GM19351 (cell line): ENCODE data around the gene FBXL14.

ENCODE experiments used
- ATAC-seq: cut with Tn5 transposase; IDR thresholded peaks from one replicate; pipeline ENCODE4 v1.9.1; 2021; ENCODE audit warnings: mild to moderate bottlenecking, moderate library complexity; ENCODE audit not compliant: unreplicated experiment

FBXL14 gene

DNA sequence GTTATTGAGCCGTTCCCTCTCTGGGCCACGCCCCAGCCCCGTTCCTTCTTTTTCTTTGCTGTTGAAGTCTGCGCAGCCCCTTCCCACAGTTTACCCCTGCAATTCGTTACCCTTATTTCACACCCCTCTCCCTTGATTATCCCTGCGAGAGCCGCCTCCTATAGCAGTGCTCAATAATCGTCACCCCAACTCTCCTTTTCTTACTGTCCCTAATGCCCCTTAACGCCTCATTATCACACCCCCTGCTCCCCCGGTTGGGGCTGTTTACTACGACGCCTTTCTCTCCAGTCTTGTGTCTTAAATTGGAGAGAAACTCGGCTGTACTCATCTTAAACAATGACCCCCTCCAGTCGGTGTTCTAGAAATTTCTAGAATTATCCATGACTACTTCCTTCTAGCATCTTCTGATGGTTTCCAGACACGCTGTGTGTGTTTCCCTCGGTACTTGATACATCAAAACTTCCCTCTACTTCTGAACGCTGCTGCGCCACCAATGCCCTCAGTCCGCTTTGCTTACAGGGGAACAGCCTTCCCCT, 713 bp upstream of the FBXL14 start:
- ATAC-seq, result no peak

DNA sequence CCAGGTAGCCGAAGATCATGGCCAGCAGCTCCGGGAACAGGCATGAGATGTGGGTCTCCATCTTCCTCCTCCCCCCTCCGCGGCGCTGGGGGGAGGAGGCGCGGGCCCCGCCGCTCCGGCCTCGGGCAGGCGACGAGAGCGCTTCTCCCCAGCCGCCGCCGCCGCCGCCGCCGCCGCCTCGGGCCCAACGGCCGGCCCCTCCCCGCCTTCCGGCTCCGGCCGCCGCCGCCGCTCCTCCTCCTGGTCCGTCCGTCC, 448 bp downstream of the FBXL14 start:
- peak; percentile 43 for ATAC-seq

DNA sequence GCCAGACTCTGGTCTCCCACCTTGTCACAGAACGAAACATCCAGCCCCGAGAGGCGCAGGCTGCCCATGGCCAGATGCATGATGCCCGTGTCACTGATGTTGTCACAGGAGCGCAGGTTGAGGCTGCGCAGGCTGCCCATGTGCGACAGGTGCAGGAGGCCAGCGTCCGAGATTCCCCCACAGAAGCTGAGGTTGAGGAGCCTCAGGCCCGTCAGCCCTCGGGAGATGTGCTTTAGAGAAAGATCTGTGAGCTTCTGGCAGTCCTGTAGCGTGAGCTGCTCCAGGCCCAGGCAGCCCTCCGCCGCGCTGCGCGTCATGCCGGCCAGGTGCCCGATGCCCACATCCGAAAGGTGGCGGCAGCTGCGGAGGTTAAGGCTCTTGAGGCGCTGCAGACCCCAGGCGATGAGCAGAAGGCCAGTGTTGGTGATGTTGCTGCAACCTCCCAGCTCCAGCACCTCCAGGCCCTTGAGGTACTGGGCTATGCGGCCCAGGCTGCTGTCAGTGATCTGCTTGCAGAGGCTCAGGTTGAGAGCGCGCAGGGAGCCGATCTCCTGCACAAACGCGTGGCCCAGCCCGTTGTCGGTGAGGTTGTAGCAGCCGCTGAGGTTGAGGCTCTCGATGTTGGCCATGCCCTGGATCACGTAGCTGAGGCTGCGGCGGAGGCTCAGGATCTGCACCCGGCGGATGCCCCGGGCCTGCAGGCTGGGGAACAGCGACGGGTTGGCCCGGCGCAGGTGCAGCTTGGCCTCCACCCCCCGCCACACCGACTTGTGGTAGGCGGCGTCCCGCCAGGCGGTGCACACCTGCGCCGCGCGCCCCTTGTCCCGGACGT, 991 bp downstream of the FBXL14 start:
- peak; percentile 29 for ATAC-seq

- peak; percentile 31 for ATAC-seq
Observed at GRCh38 chr12:1592444-1593173, 1.8 kb downstream of the FBXL14 start.

GRCh38 chr12:1591543-1591942, 2.8 kb downstream of the FBXL14 start:
- no peak for ATAC-seq

DNA sequence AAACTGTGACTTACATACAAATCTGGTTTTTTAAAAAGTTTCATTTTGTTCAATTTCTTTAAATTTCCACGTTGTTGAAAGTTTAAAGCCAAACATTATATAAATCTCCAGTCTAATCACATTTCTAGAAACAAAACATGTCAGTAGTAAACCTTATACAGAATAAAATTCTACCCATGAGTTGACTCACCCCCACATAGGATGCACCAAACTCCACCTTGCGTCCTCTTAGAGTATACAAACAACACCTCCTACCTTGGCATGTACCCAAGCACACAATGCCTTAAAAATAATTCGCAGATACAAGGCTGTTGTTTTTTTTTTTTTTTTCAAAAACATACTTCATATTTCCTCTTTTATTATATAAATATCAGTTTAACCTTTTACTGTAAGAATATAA, 3.3 kb downstream of the FBXL14 start:
- ATAC-seq, result no peak

GRCh38 chr12:1590221-1590979, 4.0 kb downstream of the FBXL14 start:
- no peak for ATAC-seq

GRCh38 chr12:1588575-1588947, 5.8 kb downstream of the FBXL14 start:
- no peak for ATAC-seq

GRCh38 chr12:1587927-1588574, 6.3 kb downstream of the FBXL14 start:
- no peak for ATAC-seq

DNA sequence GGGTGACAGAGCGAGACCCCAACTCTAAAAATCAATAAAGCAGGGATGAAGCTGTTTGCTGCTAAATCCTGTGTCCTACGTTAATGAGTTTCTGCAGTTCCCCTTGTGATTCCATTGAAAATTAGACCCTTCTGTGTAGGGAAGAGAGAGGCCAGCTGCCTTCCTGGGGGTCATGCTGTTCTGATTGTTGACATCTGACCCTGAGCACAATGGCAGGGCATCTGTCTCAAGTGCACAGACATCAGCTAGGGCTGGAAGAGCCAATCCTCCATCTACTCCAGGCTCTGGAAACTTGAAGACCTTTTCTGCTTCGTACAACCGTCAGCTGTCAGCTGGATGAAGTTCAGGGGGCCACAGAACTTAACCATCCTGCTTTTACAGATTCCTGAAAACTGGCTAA, 10.1 kb downstream of the FBXL14 start:
- no peak for ATAC-seq

DNA sequence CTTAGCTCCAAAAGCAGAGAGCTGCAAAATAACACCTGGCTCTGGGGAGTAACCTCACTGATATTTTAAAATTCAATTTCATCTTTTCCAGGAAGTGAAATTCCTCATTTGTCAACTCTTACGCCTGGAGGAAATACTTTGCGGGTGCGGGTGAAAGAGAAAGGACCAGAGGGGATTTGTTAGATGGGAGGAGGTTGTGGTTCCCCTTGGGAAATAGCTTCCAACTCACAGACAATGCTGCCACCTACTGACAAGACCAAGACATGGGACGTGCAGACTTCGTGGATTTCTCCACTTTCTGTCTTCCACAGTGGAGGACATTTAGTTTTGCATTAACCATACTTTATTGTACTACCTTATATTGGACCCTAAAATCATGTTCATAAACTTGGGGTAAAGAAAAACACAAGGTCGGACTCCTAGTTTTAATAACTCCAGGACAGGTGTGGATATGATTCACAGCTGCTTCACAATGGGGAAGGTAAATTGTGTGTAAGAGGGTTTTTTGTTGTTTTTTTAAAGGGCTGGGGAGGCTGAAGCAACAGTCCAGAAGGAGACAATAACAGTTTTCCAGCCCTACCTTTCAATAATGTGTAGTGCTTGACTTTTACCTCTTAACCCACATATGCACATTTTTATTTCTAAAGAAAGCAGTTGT, 10.8 kb downstream of the FBXL14 start:
- ATAC-seq, result no peak

DNA sequence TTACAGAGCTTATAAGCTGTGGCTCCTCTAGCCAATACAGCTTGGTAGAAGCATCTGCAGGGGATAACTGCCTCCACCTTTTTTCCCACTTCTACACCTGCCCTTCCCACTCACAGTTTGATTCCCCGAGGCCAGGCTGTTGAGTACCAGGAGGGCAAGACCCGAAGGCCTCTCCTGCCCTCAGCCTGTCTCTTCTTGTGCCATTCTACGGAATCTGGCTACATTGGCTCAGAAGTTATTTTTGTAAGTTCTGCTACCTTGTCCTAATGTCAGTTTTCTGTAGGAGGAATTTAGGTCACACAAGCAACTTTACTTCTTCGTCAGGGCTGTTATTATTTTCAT, 11.7 kb downstream of the FBXL14 start:
- ATAC-seq, result no peak

GRCh38 chr12:1581973-1582708, 12.2 kb downstream of the FBXL14 start:
- ATAC-seq, result no peak

DNA sequence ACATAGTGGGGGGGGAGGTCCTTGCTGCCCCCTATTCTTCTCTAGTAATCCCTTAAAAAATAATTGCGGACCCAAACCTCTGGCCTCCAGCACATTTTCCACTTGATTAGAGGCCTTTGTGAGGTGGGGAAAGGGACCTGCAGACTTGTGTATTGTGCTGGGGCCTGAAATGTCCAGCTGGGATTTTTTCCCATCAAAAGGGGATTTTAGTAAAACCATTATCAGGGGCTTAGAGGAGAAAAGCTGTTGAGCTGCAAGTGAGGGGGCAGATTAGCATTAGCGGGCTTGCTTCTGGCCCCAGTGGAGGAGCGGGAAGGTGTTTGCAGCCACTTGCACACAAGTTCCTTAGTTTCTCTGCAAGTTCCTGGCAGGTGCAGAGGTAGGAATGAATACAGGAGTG, 13.9 kb downstream of the FBXL14 start:
- no peak for ATAC-seq

DNA sequence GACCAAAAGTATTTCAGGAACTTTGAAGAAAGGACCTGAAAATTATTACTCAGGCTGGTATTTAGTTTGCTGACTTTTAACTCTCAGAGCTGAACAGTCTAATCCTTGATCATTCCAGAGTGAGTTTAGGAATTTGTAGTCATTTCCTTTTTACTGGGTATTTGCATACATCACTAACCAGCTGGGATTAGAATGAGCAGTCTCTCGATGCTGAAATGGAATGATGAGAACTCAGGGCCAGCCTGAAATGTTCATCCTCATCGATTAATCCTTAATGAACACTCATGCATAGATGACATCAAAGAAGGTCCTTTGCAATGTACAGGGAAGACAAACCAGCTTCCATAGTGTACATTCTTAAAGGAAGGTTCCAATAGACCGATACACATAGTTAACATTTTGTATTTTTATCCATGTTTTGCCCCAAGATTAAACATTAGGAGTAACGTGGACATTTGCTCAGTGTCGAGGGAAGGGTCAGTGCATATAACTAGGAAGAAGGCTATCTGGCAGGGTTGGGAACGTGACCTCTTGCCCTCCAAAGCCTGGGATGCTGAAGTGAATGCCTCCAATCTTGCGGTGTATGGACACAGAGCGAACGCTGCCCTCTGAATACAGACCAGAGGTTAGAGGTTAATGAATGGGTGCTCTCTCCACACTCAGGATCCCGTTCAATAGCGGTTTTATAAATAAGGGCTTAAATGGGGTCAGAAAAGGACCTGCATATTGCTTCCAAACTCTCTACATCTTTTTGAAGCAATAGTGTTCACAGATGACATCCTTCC, 14.5 kb downstream of the FBXL14 start:
- no peak for ATAC-seq

DNA sequence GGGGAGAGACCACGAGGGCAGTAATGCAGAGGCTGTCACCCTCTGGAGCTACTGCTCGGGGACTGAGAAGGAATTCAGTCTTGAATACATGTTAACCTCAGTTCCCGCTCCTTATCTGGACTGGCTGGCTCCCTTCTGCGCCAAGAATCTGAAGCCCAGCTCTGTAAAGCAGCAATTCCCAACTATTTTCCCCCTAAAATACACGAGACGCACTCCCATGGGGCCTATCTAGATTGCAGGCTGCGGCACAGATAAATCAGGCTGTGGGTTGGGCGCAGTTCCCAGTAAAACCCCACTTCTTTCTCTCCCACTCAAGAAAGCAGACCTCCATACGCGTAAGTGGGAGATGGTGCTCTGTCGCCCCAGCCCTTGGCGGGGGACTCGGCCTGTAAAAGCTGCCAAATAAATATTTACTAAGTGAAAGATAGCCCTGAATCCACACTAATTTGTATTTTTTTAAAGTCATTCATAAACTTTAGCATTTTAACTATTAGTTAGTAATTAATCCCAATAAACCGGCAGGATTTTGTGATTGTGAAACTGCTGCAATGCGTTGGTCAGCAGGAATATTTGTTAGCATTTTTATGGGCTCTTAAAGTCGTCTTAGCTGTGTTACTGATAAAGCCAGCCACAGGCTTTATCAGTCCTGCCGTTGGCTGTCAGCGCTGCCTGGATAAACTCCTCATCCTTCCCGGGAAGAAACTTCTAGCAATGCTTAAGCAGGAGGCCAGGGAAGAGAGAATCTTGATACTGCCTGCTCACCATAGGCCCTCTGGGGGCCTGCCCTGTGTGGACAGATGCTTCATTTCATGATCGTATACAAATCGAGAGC, 17.8 kb downstream of the FBXL14 start:
- ATAC-seq, result no peak

DNA sequence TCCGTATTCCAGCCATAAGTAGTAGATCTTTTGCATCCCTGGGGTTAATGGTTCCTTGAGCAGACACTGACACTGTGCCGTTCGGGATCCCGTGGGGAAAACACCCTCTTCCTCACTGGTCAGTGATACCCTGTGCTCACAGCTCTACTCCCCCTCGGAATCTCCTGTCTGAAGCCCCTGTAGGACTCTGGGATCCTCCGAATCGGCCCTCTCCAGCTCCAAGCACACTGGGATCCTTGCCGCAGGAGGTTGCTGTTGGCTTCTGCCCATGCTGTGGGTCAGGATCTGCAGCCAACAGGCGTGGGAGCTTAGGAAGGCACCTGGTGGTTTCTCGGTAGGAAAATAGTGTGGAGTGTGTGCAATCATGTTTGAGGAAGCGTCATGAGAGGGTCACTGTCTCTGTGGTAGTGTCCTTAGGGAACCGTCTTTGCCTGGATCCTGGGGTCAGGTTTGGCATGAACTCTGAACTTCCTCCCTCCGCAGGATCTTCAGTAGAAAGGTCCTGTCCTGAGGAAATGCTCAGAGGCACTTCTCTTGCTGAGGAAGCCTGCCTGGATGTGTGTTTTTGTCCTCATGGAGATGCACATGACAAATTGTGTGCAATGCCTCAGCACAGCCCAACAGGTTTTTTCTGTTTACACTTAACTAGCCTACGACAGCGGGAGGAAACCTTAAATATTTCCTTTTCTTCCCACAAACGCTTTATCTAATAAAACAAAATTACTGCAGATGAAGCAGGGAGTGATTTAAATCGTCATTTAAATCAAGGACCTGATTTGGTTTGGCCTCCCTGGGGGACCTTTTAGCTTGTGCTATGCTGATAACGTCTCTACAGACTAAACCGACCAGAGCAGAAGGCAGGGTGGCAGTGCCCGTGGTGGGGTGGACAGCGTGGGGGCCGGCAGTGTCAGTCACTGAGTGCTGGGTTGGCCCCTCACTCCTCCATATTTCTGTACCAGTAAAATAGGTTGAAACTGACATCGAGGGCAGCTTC, 18.7 kb downstream of the FBXL14 start:
- ATAC-seq, result no peak
